H7 (cell line): Measurements from ENCODE around the gene FZR1. TPM values are rescaled to one million over a fixed set of nuclear protein-coding genes. Genes with fewer than 3 reads are reported as not detected.
A peak's percentile ranks its signal among the peaks of the same experiment; 100 is the strongest.

ENCODE experiments used
- DNase-seq: peaks from one replicate; pipeline ENCODE4 v3.0.0; 2012
- H3K27me3 ChIP-seq: 2 replicates; pipeline ENCODE4 v1.6.0; 2011; ENCODE audit warnings: mild to moderate bottlenecking, low read length; ENCODE audit not compliant: control insufficient read depth, insufficient read depth
- H3K36me3 ChIP-seq: replicated peaks from 2 replicates; pipeline ENCODE4 v1.5.1; 2011; ENCODE audit warnings: low read length; ENCODE audit not compliant: control insufficient read depth, insufficient read depth
- H3K4me3 ChIP-seq: 2 replicates; pipeline ENCODE4 v1.5.1; 2011; ENCODE audit warnings: low read depth, mild to moderate bottlenecking, control low read depth, low read length, moderate library complexity; ENCODE audit not compliant: insufficient read depth
- total RNA-seq: library from RNA; depleted of rRNA; stranded (reverse); fragments of >200 nt; shearing (Covaris generic); gene quantifications from 2 replicates; pipeline ENCODE4 v1.2.3, GENCODE V29; 2014

FZR1 gene
- total RNA-seq, 1 experiment from 2014 or later: 76.6 TPM

- DNase-seq: no peak
- Histone ChIP-seq H3K27me3 (no peaks in the 10 kb centered on the region), H3K4me3 (no peak overlapping the region), H3K36me3 (peaks cover 1% of the 10 kb centered on the region; the same call in 1 of the 2 replicates)
Measured at GRCh38 chr19:3544058-3544376, 37.9 kb downstream of the FZR1 start.

- H3K36me3 ChIP-seq: peaks cover 1% of the 10 kb centered on the region; the same call in 1 of the 2 replicates
- DNase-seq: peak; percentile 99
- no peaks in the 10 kb centered on the region for H3K27me3 ChIP-seq
- H3K4me3 ChIP-seq: no peak overlapping the region
Measured at GRCh38 chr19:3544742-3545668, 38.9 kb downstream of the FZR1 start.

DNA sequence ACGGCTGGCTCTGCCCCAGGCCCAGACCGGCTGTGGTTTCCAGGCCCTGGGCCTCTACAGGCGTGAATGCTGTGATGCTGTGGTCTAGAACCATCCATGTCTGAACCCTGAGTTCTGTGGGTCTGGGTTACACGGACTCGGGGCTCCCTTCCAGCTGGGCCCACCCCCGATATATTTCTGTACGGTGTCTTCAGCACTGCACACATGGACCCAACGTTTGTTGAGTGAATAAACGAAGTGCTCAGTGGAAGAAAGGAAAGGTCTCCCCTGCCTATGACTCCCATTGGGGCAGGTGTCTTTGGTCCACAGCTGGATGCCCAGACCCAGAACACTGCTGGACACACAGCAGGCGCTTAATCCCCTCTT, 39.5 kb downstream of the FZR1 start:
- DNase-seq: no peak
- Histone ChIP-seq H3K36me3 (peaks cover 1% of the 10 kb centered on the region; the same call in 1 of the 2 replicates), H3K4me3 (no peak overlapping the region), H3K27me3 (no peaks in the 10 kb centered on the region)

GRCh38 chr19:3546119-3546518, 40.0 kb downstream of the FZR1 start:
- peaks cover 1% of the 10 kb centered on the region; the same call in 1 of the 2 replicates for H3K36me3 ChIP-seq
- H3K4me3 ChIP-seq: no peak overlapping the region
- H3K27me3 ChIP-seq: no peaks in the 10 kb centered on the region
- DNase-seq: no peak

DNA sequence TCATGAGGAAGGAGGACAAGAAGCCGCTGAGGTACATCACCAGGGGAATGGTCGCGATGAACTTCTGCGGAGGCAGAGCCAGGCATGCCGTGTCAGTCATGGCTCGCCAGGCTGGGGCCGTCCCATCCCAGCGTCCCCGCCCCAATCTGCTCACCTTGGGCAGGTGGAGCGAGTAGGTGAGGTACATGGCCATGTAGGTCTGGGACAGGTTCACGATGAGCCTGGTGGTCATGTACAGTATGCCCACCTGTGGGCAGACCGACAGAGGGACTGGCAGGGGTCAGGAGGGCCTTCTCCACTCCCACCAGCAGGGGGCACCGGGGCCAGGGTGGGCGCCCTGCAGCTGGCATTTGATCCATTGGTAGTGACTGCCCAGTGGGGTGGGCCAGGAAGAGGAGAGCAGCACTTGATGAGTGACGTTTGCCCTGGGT, 41.2 kb downstream of the FZR1 start:
- H3K4me3 ChIP-seq: no peak overlapping the region
- peak; percentile 86 for DNase-seq
- no peaks in the 10 kb centered on the region for H3K27me3 ChIP-seq
- H3K36me3 ChIP-seq: peaks cover 1% of the 10 kb centered on the region; the same call in 1 of the 2 replicates

DNA sequence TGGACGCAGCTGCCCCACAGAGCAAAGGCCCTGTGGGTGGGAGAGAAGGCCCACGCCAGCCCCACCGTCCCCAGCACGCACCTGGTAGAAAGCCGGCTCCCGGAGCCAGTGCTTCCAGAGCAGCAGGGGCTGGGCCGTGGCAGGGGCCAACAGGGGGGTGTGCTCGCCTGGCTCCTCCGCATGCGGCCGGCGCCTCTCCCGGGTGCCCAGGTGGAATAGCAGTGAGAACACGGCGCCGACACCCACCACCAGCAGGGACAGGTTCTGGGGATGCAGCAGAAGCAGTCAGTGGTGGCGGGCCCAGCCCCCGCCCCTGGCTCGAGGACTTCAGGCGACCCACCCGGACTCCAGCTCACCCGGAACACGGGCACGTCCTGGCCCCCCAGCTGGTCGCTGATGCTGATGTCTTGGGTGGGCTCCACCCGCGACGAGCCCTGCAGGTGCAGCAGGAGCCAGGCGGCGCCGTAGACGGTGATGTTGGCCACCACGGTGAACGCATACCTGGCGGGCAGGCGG, 41.7 kb downstream of the FZR1 start:
- peaks cover 1% of the 10 kb centered on the region; the same call in 1 of the 2 replicates for H3K36me3 ChIP-seq
- DNase-seq: no peak
- H3K27me3 ChIP-seq: no peaks in the 10 kb centered on the region
- H3K4me3 ChIP-seq: no peak overlapping the region

DNA sequence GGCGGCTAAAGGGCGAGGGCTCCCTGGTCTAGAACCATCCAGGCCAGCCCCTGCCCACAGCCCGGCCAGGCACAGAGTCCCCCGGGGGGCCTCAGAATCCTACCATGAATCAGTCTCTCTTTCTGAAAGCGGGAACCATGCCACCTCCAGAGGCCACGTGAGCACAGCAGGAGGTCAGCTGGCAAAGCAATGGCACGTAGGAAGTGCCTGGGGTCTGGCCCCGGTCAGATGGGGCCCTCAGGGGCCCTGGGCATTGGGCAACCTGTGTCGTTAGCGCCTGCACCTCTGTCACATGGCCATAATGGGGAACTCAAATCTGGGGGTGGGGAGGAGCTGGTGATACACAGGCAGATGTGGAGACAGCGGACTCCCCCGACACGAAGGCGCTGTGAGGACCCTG, 42.5 kb downstream of the FZR1 start:
- no peaks in the 10 kb centered on the region for H3K27me3 ChIP-seq
- DNase-seq: no peak
- no peak overlapping the region for H3K4me3 ChIP-seq
- peaks cover 1% of the 10 kb centered on the region; the same call in 1 of the 2 replicates for H3K36me3 ChIP-seq

DNA sequence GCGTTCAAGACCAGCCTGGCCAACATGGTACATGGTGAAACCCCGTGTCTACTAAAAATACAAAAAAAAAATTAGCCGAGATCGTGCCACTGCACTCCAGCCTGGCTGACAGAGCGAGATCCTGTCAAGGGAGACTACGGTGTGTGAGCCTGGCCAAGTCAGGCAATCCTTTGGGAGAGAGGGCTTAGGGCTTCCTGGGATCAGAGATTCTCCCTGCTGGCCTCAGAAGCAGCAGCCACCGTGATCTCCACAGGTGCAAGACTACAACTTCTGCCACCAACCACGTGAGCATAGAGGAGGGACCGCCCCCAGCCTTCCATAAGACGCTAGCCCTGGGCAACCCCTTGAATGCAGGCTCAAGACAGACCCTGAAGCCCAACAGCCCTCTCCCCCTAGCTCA, 43.7 kb downstream of the FZR1 start:
- Histone ChIP-seq H3K4me3 (no peak overlapping the region), H3K27me3 (no peaks in the 10 kb centered on the region), H3K36me3 (peaks cover 1% of the 10 kb centered on the region; the same call in 1 of the 2 replicates)
- DNase-seq: no peak

DNA sequence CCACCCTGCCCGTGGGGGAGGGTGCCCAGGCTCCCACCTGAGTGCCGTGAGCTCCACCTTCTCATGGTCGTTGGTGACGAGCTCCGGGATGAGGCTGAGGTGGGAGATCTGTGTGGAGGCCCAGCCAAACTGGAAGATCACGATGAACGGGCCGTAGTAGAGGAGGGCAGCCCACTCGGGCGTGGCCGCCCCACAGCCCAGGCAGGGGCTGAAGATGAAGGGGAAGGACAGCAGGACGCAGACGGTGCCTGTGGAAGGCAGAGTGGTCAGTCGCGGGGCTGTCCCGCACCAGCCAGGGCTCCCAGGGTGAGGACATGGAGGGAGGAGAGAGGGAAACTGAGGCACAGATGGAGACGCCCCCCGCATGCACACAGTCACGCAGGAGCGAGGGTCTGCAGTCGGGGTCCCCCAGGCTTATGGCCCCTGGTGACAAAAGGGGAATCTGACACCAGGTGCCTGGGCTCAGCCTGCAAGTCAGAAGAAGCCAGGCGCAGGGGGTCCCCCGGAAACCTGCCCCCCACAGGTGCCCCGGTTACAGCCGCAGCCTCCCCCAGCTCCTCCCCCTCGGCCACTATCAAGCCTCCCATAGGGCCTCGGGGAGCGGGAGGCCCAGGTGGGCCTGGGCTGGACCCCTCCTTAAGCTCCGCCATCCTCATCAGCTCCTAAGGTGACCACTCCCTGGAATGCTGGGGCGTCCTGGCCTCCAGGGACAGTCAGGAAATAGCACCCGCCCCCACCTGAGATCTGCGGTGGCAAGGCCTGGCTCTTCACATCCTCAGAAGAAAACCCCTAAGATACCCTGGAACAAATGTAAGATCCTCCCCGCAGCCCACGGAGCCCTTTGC, 45.1 kb downstream of the FZR1 start:
- Histone ChIP-seq H3K27me3 (no peaks in the 10 kb centered on the region), H3K4me3 (no peak overlapping the region), H3K36me3 (no peaks in the 10 kb centered on the region; the same call in 1 of the 2 replicates)
- DNase-seq: no peak

DNA sequence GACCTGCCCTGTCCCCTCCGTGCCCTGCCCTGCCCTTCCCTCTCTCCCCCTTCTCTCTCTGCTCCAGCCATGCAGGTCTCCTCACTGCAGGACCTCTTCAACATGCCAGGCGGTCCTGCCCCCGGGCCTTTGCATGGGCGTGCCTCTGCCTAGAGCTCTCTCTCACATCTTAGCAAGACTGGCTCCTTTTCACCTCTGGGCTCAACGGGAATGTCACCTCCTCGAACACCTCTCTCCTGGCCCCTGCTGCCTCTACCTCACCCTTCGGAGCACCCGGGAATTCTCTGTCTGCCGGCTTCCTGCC, 45.6 kb downstream of the FZR1 start:
- H3K27me3 ChIP-seq: no peaks in the 10 kb centered on the region; the same call in 1 of the 2 replicates
- no peak for DNase-seq
- H3K36me3 ChIP-seq: no peaks in the 10 kb centered on the region; the same call in 1 of the 2 replicates
- H3K4me3 ChIP-seq: no peak overlapping the region

GRCh38 chr19:3554254-3555083, 48.4 kb downstream of the FZR1 start:
- Histone ChIP-seq H3K4me3 (no peak overlapping the region), H3K27me3 (no peaks in the 10 kb centered on the region; the same call in 1 of the 2 replicates), H3K36me3 (no peaks in the 10 kb centered on the region)
- no peak for DNase-seq

DNA sequence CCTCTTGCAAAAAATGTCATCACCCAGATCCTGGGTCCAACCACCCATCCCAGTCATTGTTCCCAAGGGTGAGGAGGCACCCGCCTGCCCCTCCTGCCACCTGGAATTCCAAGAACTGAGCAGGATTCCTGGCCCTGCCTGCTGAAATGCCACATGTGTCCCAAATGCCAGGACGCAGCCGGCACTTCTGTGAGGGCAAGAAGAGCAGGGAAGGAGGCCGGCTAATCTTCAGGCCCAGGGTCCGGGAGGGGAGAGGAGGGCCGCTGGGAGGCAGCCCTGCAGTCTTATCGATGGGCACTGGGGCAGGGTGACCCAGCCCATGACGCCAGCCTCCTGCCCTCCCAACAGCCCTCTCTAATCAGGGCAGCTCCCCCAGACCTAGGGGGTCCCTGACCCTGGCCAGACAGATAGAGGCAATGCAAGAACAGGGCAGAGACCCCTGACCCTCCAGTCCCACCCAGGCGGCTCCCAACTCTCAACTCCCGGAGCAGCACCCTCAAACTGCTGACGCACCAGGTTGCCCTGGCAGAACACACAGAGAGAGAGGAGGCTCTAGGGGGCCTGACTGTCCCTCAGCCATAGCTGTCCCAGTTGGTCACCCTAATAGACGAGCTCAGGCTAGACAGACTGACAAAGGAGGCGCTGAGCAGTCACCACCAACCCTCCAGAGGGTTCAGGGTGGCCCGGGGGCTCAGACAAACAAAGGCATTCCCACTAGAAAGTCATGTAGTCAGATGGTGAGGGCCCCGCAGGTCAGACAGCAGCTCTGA, 49.7 kb downstream of the FZR1 start:
- DNase-seq: peak; percentile 49
- H3K27me3 ChIP-seq: no peaks in the 10 kb centered on the region; the same call in 1 of the 2 replicates
- no peak overlapping the region for H3K4me3 ChIP-seq
- no peaks in the 10 kb centered on the region for H3K36me3 ChIP-seq

GRCh38 chr19:3556423-3556977, 50.4 kb downstream of the FZR1 start:
- peak overlapping the region; percentile 88 for H3K4me3 ChIP-seq
- no peak for DNase-seq
- no peaks in the 10 kb centered on the region; the same call in 1 of the 2 replicates for H3K27me3 ChIP-seq
- H3K36me3 ChIP-seq: no peaks in the 10 kb centered on the region
